ENCODE results near the gene PSMD14.

Gene PSMD14

DNA sequence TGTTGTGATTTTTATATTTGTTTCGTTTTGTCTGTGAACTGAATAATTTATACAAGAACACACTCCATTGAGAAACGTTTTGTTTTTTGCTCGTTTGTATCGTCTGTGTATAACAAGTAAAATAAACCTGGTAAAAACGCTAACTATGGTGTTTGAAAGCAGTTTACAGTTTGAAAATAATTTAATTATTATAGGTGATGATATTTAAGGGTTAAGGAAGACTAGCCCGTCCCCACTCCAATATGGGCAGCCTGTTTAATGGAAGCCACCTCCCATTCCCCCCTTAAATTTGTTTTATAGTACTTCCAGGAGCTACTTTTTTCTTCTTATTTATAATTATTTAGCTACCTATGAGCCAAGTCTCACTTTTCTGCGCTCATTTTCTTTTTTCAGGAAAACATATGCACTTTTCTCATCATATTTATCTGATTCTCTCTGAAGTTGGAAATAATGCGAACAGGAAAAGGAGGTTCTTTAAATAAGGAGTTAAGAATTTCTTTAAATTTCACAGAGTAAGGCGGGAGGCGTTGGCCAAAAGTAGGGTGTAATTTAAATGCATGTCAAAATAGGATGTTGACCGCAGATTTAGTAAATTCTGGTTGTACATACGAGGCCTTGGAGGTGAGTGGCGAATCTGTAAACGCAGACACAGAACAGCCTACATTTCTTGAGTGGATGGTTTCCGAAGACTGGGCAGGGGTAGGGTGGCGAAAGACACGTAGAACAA lies 117.7 kb downstream of the PSMD14 start:
- TF ChIP-seq FOXP2 (optimal IDR thresholded peaks at IDR 0.05; ENCODE audit: borderline replicate concordance, extremely low read depth, extremely low read length, insufficient read depth) (no peak), SIN3A (IDR thresholded peaks at IDR 0.05; ENCODE audit: borderline replicate concordance, insufficient read depth, low read length) (no peak), POLR2AphosphoS5 (IDR thresholded peaks at IDR 0.05; ENCODE audit: low read depth, low read length) (no peak), TAF1 (IDR thresholded peaks at IDR 0.05; ENCODE audit: borderline replicate concordance, insufficient read depth, low read length) (no peak)
- TF ChIP-seq, protein P1, sequence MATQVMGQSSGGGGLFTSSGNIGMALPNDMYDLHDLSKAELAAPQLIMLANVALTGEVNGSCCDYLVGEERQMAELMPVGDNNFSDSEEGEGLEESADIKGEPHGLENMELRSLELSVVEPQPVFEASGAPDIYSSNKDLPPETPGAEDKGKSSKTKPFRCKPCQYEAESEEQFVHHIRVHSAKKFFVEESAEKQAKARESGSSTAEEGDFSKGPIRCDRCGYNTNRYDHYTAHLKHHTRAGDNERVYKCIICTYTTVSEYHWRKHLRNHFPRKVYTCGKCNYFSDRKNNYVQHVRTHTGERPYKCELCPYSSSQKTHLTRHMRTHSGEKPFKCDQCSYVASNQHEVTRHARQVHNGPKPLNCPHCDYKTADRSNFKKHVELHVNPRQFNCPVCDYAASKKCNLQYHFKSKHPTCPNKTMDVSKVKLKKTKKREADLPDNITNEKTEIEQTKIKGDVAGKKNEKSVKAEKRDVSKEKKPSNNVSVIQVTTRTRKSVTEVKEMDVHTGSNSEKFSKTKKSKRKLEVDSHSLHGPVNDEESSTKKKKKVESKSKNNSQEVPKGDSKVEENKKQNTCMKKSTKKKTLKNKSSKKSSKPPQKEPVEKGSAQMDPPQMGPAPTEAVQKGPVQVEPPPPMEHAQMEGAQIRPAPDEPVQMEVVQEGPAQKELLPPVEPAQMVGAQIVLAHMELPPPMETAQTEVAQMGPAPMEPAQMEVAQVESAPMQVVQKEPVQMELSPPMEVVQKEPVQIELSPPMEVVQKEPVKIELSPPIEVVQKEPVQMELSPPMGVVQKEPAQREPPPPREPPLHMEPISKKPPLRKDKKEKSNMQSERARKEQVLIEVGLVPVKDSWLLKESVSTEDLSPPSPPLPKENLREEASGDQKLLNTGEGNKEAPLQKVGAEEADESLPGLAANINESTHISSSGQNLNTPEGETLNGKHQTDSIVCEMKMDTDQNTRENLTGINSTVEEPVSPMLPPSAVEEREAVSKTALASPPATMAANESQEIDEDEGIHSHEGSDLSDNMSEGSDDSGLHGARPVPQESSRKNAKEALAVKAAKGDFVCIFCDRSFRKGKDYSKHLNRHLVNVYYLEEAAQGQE (IDR thresholded peaks at IDR 0.05; ENCODE audit: insufficient read depth in 1 of 2, low read depth in 2 of 2, low read length in 2 of 2) = no peak

DNA sequence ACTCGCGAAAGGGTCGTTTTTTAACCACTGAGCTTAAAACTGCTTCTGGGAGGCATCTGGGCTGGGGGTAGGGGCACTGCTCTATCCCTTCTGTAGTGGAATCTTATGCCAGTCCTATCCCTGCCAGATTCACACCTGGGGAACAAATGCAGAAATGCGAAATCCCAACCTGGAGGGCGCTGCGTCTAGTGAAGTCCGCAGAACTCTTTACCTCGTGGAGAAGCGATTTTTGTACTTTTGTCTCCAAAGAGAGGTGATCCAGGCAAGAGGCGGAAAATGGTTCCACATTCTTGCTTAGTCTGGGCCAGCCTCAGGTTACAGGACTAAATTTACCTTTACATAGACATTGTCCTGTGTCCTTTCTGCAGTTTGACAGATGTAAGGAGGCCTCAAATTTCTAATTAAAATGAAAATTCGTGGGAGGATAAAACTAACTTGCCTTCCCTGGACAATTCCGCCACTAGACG lies 118.3 kb downstream of the PSMD14 start:
- TF ChIP-seq FOXP2 (optimal IDR thresholded peaks at IDR 0.05; ENCODE audit: borderline replicate concordance, extremely low read depth, extremely low read length, insufficient read depth) (no peak), POLR2AphosphoS5 (IDR thresholded peaks at IDR 0.05; ENCODE audit: low read depth, low read length) (no peak), TAF1 (IDR thresholded peaks at IDR 0.05; ENCODE audit: borderline replicate concordance, insufficient read depth, low read length) (no peak), SIN3A (IDR thresholded peaks at IDR 0.05; ENCODE audit: borderline replicate concordance, insufficient read depth, low read length) (no peak)
- TF ChIP-seq, protein P1 (IDR thresholded peaks at IDR 0.05; ENCODE audit: insufficient read depth in 1 of 2, low read depth in 2 of 2, low read length in 2 of 2) = no peak

DNA sequence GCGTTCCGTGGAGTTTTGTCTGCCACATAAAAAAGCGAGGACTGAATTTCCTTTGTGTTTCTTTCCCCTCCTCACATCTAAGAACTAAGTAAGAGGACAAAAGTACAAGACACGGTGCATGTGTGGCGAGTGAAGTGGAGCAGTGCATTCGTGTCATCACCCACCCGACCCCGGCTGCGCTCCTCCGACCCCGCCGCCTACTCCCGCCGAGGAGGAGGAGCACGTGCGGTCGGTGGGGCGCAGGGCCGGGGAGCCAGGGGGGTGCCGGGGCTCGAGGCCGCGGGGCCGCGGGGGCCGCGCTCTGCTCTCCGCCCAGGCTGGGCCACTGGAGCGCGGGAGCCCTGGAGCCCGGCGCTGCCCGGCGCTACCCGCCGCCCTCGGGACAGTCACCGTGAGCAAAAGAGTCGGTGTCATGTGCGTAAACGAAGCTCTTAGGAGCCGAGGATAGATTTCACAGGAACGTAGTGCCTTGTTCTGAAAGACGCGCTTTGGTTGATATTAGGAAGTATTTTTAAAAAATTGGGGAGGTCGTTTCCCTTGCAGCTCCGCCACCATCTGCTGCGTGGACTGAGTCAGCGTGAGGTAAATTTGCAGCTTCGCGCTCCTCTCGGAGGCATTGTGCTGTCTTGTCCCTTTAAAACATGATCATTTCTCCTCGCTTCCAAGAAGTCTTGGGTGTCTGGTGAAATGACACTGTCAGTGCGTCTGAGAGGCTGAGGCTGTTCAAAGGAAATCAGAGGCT lies 118.9 kb downstream of the PSMD14 start:
- TF ChIP-seq FOXP2 (optimal IDR thresholded peaks at IDR 0.05; ENCODE audit: borderline replicate concordance, extremely low read depth, extremely low read length, insufficient read depth) = no peak
- no peak for TF ChIP-seq SIN3A (IDR thresholded peaks at IDR 0.05; ENCODE audit: borderline replicate concordance, insufficient read depth, low read length)
- TF ChIP-seq, protein P1 (IDR thresholded peaks at IDR 0.05; ENCODE audit: insufficient read depth in 1 of 2, low read depth in 2 of 2, low read length in 2 of 2) = no peak
- TF ChIP-seq POLR2AphosphoS5 (IDR thresholded peaks at IDR 0.05; ENCODE audit: low read depth, low read length) = no peak
- TF ChIP-seq TAF1 (IDR thresholded peaks at IDR 0.05; ENCODE audit: borderline replicate concordance, insufficient read depth, low read length) = no peak

DNA sequence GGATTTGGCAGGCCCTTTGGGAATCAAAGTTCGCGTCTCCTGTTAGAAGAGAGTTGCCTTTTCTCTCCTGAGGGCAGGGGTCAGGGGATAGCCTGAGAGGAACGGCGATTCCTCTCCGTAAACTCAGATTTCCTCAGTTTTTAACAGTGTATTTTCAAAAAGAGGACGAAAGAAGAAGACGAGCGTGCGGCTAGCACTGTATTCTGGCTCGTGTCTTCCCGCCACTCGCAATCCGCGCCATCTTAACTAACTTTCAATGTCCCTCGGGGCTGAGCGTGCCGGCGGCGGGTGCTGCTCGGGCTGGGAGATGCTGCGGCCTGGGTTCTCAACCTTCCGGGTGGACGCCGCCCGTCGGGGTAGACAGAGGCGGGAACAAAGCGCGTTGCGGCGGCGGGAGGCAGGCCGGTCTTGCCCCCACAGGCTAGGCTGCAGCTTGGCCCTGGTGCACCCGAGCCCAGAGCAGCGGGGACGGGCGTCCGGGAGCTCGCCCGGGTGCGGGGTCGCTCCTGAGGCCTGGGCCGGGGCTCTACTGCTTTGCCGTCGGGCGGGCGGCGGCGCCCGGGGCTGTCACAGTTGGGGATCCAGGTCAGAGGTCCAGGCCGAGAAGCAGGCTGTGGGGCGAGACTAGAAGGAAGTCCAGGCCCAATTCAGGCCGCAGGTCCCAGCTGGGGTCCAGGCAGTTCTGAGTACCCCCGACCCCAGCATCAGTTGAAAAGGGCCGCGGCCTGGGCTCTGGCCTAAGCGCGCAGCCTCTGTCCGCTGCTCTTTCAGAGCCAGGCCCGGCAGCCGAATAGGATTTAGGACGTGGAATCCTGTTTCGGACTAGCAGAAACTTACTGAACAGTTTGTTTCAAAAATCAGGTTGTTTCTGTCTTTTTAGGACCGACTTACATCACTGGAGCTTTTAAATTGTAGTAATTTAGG lies 119.7 kb downstream of the PSMD14 start:
- TF ChIP-seq SIN3A (IDR thresholded peaks at IDR 0.05; ENCODE audit: borderline replicate concordance, insufficient read depth, low read length) (no peak), TAF1 (IDR thresholded peaks at IDR 0.05; ENCODE audit: borderline replicate concordance, insufficient read depth, low read length) (no peak), FOXP2 (optimal IDR thresholded peaks at IDR 0.05; ENCODE audit: borderline replicate concordance, extremely low read depth, extremely low read length, insufficient read depth) (no peak), POLR2AphosphoS5 (IDR thresholded peaks at IDR 0.05; ENCODE audit: low read depth, low read length) (no peak)
- TF ChIP-seq, protein P1 (IDR thresholded peaks at IDR 0.05; ENCODE audit: insufficient read depth in 1 of 2, low read depth in 2 of 2, low read length in 2 of 2) = no peak

Measured in PFSK-1 (cell line).